Neural cell (in vitro differentiated cells): ENCODE measurements around the gene ANKRD63.

Experiments used
- CTCF ChIP-seq: fragments of 450-650 bp; IDR thresholded peaks from 2 replicates; pipeline ENCODE4 v1.5.1; 2014; ENCODE audit warnings: antibody characterized with exemption, mild to moderate bottlenecking, moderate library complexity; ENCODE audit not compliant: poor library complexity, severe bottlenecking
- EP300 ChIP-seq: fragments of 450-650 bp; conservative IDR thresholded peaks from 2 replicates; pipeline ENCODE4 v1.6.1; 2014; ENCODE audit warnings: antibody characterized with exemption, mild to moderate bottlenecking, moderate library complexity; ENCODE audit not compliant: poor library complexity, severe bottlenecking
- EZH2 ChIP-seq: fragments of 200-600, 300-800 bp; shearing (Covaris generic), sonication (generic); IDR thresholded peaks from 2 replicates; pipeline ENCODE4 v1.6.1; 2014; ENCODE audit warnings: antibody characterized with exemption, low read length, borderline replicate concordance, mild to moderate bottlenecking; ENCODE audit not compliant: insufficient read depth, poor library complexity, severe bottlenecking
- MXI1 ChIP-seq: fragments of 450-650 bp; conservative IDR thresholded peaks from 2 replicates; pipeline ENCODE4 v1.6.1; 2014; ENCODE audit warnings: antibody characterized with exemption, mild to moderate bottlenecking; ENCODE audit not compliant: poor library complexity, severe bottlenecking
- POLR2AphosphoS5 ChIP-seq: IDR thresholded peaks from 2 replicates; pipeline ENCODE4 v1.6.1; 2012
- SMC3 ChIP-seq: fragments of 450-650 bp; conservative IDR thresholded peaks from 2 replicates; pipeline ENCODE4 v1.6.1; 2014; ENCODE audit warnings: antibody characterized with exemption, mild to moderate bottlenecking, moderate library complexity; ENCODE audit not compliant: poor library complexity

GRCh38 chr15:40239404-40239692, 43.5 kb downstream of the ANKRD63 start:
- TF ChIP-seq EZH2: no peak
- no peak for TF ChIP-seq POLR2AphosphoS5
- TF ChIP-seq MXI1: no peak
- no peak for TF ChIP-seq EP300
- no peak for TF ChIP-seq CTCF
- no peak for TF ChIP-seq SMC3
